DND-41 (cell line): Measurements from ENCODE around the gene VAC14.

Experiments
- EZH2 ChIP-seq: IDR thresholded peaks from 3 replicates; pipeline ENCODE4 v1.6.1; 2012; ENCODE audit warnings: borderline replicate concordance, low read depth, mild to moderate bottlenecking, moderate library complexity, low read length, inconsistent platforms; ENCODE audit not compliant: severe bottlenecking
- TF ChIP-seq, protein P1 (sequence below): IDR thresholded peaks from 2 replicates; pipeline ENCODE4 v1.5.1; 2012; ENCODE audit warnings: borderline replicate concordance, low read length, moderate library complexity, mild to moderate bottlenecking; ENCODE audit not compliant: poor library complexity, severe bottlenecking; ENCODE audit errors: extremely low read depth

DNA sequence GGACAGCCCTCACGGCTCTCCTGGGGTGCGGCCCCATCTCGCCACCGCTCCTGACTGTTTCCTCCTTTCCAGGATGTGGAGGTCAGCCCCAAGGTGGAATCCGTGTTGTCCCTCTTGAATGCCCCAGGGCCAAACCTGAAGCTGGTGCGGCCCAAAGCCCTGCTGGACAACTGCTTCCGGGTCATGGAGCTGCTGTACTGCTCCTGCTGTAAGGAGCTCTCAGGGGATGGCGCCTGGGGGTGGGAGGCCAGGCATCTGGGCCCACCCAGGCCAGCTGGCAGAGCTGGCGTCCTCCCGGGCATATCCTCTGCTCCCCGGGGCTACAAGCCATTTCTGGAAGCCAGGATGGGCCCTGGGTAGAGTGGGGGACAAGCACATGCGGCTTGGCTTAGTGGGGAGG is 141.4 kb downstream of the VAC14 start:
- no peak for TF ChIP-seq EZH2
- TF ChIP-seq, protein P1, sequence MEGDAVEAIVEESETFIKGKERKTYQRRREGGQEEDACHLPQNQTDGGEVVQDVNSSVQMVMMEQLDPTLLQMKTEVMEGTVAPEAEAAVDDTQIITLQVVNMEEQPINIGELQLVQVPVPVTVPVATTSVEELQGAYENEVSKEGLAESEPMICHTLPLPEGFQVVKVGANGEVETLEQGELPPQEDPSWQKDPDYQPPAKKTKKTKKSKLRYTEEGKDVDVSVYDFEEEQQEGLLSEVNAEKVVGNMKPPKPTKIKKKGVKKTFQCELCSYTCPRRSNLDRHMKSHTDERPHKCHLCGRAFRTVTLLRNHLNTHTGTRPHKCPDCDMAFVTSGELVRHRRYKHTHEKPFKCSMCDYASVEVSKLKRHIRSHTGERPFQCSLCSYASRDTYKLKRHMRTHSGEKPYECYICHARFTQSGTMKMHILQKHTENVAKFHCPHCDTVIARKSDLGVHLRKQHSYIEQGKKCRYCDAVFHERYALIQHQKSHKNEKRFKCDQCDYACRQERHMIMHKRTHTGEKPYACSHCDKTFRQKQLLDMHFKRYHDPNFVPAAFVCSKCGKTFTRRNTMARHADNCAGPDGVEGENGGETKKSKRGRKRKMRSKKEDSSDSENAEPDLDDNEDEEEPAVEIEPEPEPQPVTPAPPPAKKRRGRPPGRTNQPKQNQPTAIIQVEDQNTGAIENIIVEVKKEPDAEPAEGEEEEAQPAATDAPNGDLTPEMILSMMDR: no peak
